ENCODE measurements around the gene PKP3.

PKP3 gene

GRCh38 chr11:364991-365725, 28.9 kb upstream of the PKP3 start:
- Histone ChIP-seq H3K9ac (ENCODE audit: low read length) (no peak overlapping the region), H3K4me3 (ENCODE audit: low read depth, low read length) (no peak overlapping the region), H3K27ac (ENCODE audit: low read depth, low read length) (no peak overlapping the region), H3K36me3 (ENCODE audit: control insufficient read depth, insufficient read depth, low read length) (no peaks in the 10 kb centered on the region), H3K4me1 (ENCODE audit: control insufficient read depth, insufficient read depth, low read length) (peaks cover 14% of the 10 kb centered on the region), H3K27me3 (ENCODE audit: control insufficient read depth, insufficient read depth, low read length) (peaks cover 2% of the 10 kb centered on the region; the same call in 1 of the 2 replicates), H3K9me3 (ENCODE audit: control insufficient read depth, insufficient read depth, low read depth, low read length) (peaks cover 10% of the 10 kb centered on the region)

DNA sequence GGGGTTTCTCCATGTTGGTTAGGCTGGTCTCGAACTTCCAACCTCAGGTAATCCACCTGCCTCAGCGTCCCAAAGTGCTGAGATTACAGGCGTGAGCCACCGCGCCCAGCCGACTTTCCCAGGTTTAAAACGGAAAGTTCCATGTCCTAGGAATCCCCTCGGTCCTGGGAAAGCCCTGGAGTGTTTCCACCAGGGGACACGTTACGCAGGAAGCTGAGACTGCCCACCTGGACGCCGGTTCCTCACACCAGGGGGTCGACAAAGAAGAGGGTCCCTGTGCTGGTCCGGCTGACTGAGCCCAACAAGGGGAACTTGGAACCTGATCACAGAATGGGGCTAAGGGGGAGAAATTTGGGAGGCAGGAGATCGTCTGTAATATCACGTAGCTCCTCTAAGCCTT, 28.2 kb upstream of the PKP3 start:
- Histone ChIP-seq H3K27ac (ENCODE audit: low read depth, low read length) (no peak overlapping the region), H3K27me3 (ENCODE audit: control insufficient read depth, insufficient read depth, low read length) (peaks cover 2% of the 10 kb centered on the region; the same call in 1 of the 2 replicates), H3K4me3 (ENCODE audit: low read depth, low read length) (no peak overlapping the region), H3K36me3 (ENCODE audit: control insufficient read depth, insufficient read depth, low read length) (no peaks in the 10 kb centered on the region), H3K4me1 (ENCODE audit: control insufficient read depth, insufficient read depth, low read length) (peaks cover 18% of the 10 kb centered on the region), H3K9ac (ENCODE audit: low read length) (no peak overlapping the region), H3K9me3 (ENCODE audit: control insufficient read depth, insufficient read depth, low read depth, low read length) (peaks cover 4% of the 10 kb centered on the region)

DNA sequence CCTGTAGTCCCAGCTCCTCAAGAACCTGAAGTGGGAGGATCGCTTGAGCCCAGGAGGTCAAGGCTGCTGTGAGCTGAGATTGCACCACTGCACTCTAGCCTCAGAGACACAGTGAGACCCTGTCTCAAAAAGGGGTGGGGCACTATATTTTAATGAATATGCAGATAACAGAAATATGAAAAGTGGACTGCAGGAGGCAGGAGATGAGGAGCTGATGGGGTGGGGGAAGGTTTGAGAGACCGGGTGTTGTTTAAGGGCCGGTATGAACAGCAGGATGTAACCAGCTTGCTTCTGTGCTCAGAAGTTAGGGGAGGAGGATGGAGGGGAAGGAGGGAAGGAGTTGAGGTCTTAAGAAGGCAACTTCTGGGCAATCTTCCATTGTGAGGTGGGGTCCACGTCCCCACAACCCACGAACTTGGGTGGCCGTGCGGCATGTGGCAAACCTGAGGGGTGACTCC, 26.0 kb upstream of the PKP3 start:
- H3K36me3 ChIP-seq (ENCODE audit: control insufficient read depth, insufficient read depth, low read length): peaks cover 8% of the 10 kb centered on the region
- peaks cover 18% of the 10 kb centered on the region for H3K4me1 ChIP-seq (ENCODE audit: control insufficient read depth, insufficient read depth, low read length)
- H3K4me3 ChIP-seq (ENCODE audit: low read depth, low read length): peak overlapping the region; percentile 48
- peaks cover 2% of the 10 kb centered on the region; the same call in 1 of the 2 replicates for H3K27me3 ChIP-seq (ENCODE audit: control insufficient read depth, insufficient read depth, low read length)
- H3K27ac ChIP-seq (ENCODE audit: low read depth, low read length): no peak overlapping the region
- peak overlapping the region; percentile 23 for H3K9ac ChIP-seq (ENCODE audit: low read length)
- no peaks in the 10 kb centered on the region for H3K9me3 ChIP-seq (ENCODE audit: control insufficient read depth, insufficient read depth, low read depth, low read length)

- H3K36me3 ChIP-seq (ENCODE audit: control insufficient read depth, insufficient read depth, low read length): peaks cover 15% of the 10 kb centered on the region
- no peaks in the 10 kb centered on the region for H3K9me3 ChIP-seq (ENCODE audit: control insufficient read depth, insufficient read depth, low read depth, low read length)
- no peak overlapping the region for H3K27ac ChIP-seq (ENCODE audit: low read depth, low read length)
- H3K4me3 ChIP-seq (ENCODE audit: low read depth, low read length): peak overlapping the region; percentile 48
- H3K27me3 ChIP-seq (ENCODE audit: control insufficient read depth, insufficient read depth, low read length): peaks cover 2% of the 10 kb centered on the region; the same call in 1 of the 2 replicates
- H3K9ac ChIP-seq (ENCODE audit: low read length): peak overlapping the region; percentile 23
- H3K4me1 ChIP-seq (ENCODE audit: control insufficient read depth, insufficient read depth, low read length): peaks cover 18% of the 10 kb centered on the region
Observed at GRCh38 chr11:368414-369335, 25.3 kb upstream of the PKP3 start.

- Histone ChIP-seq H3K27ac (ENCODE audit: low read depth, low read length) (peak within 1 kb of the TSS; percentile 45; the same call in 1 of the 2 replicates), H3K4me1 (ENCODE audit: control insufficient read depth, insufficient read depth, low read length) (peaks cover 14% of the 10 kb centered on the region), H3K4me3 (ENCODE audit: low read depth, low read length) (peak within 1 kb of the TSS; percentile 76), H3K9me3 (ENCODE audit: control insufficient read depth, insufficient read depth, low read depth, low read length) (no peaks in the 10 kb centered on the region), H3K27me3 (ENCODE audit: control insufficient read depth, insufficient read depth, low read length) (peaks cover 2% of the 10 kb centered on the region; the same call in 1 of the 2 replicates), H3K36me3 (ENCODE audit: control insufficient read depth, insufficient read depth, low read length) (peaks cover 21% of the 10 kb centered on the region), H3K9ac (ENCODE audit: low read length) (peak within 1 kb of the TSS; percentile 70)
Observed at GRCh38 chr11:369336-370018, 24.5 kb upstream of the PKP3 start, which contains the start of gene B4GALNT4. Gene B4GALNT4 (plus strand): TSS chr11:369499. CDS start chr11:369804, 305 bp downstream.

- peaks cover 2% of the 10 kb centered on the region; the same call in 1 of the 2 replicates for H3K27me3 ChIP-seq (ENCODE audit: control insufficient read depth, insufficient read depth, low read length)
- H3K4me1 ChIP-seq (ENCODE audit: control insufficient read depth, insufficient read depth, low read length): peaks cover 14% of the 10 kb centered on the region
- H3K27ac ChIP-seq (ENCODE audit: low read depth, low read length): peak overlapping the region; percentile 45; the same call in 1 of the 2 replicates
- no peaks in the 10 kb centered on the region for H3K9me3 ChIP-seq (ENCODE audit: control insufficient read depth, insufficient read depth, low read depth, low read length)
- peak overlapping the region; percentile 70 for H3K9ac ChIP-seq (ENCODE audit: low read length)
- peak overlapping the region; percentile 76 for H3K4me3 ChIP-seq (ENCODE audit: low read depth, low read length)
- peaks cover 23% of the 10 kb centered on the region for H3K36me3 ChIP-seq (ENCODE audit: control insufficient read depth, insufficient read depth, low read length)
Observed at GRCh38 chr11:370070-370941, 23.7 kb upstream of the PKP3 start.

GRCh38 chr11:371051-371450, 23.0 kb upstream of the PKP3 start:
- Histone ChIP-seq H3K9ac (ENCODE audit: low read length) (no peak overlapping the region), H3K36me3 (ENCODE audit: control insufficient read depth, insufficient read depth, low read length) (peaks cover 29% of the 10 kb centered on the region), H3K4me1 (ENCODE audit: control insufficient read depth, insufficient read depth, low read length) (peaks cover 14% of the 10 kb centered on the region), H3K4me3 (ENCODE audit: low read depth, low read length) (no peak overlapping the region), H3K27ac (ENCODE audit: low read depth, low read length) (no peak overlapping the region), H3K9me3 (ENCODE audit: control insufficient read depth, insufficient read depth, low read depth, low read length) (no peaks in the 10 kb centered on the region), H3K27me3 (ENCODE audit: control insufficient read depth, insufficient read depth, low read length) (peaks cover 2% of the 10 kb centered on the region; the same call in 1 of the 2 replicates)

GRCh38 chr11:371716-372590, 22.1 kb upstream of the PKP3 start:
- H3K4me3 ChIP-seq (ENCODE audit: low read depth, low read length): no peak overlapping the region
- H3K36me3 ChIP-seq (ENCODE audit: control insufficient read depth, insufficient read depth, low read length): peaks cover 30% of the 10 kb centered on the region
- H3K27ac ChIP-seq (ENCODE audit: low read depth, low read length): no peak overlapping the region
- H3K4me1 ChIP-seq (ENCODE audit: control insufficient read depth, insufficient read depth, low read length): peaks cover 14% of the 10 kb centered on the region
- no peaks in the 10 kb centered on the region for H3K27me3 ChIP-seq (ENCODE audit: control insufficient read depth, insufficient read depth, low read length)
- no peaks in the 10 kb centered on the region for H3K9me3 ChIP-seq (ENCODE audit: control insufficient read depth, insufficient read depth, low read depth, low read length)
- H3K9ac ChIP-seq (ENCODE audit: low read length): no peak overlapping the region

- no peak overlapping the region for H3K27ac ChIP-seq (ENCODE audit: low read depth, low read length)
- peaks cover 12% of the 10 kb centered on the region for H3K4me1 ChIP-seq (ENCODE audit: control insufficient read depth, insufficient read depth, low read length)
- peaks cover 41% of the 10 kb centered on the region for H3K36me3 ChIP-seq (ENCODE audit: control insufficient read depth, insufficient read depth, low read length)
- H3K9ac ChIP-seq (ENCODE audit: low read length): no peak overlapping the region
- no peak overlapping the region for H3K4me3 ChIP-seq (ENCODE audit: low read depth, low read length)
- no peaks in the 10 kb centered on the region for H3K9me3 ChIP-seq (ENCODE audit: control insufficient read depth, insufficient read depth, low read depth, low read length)
- no peaks in the 10 kb centered on the region for H3K27me3 ChIP-seq (ENCODE audit: control insufficient read depth, insufficient read depth, low read length)
Observed at GRCh38 chr11:372809-373715, 20.9 kb upstream of the PKP3 start.

Data from HUES6 (cell line).